Measurements from ENCODE around the gene TTLL10.

Gene TTLL10

GRCh38 chr1:1206376-1206965 lies 32.8 kb downstream of the TTLL10 start, which contains the start of gene TNFRSF18:
TNFRSF18 (minus strand) TSS chr1:1206592; CDS start chr1:1206571, 21 bp downstream.
- no peak for DNase-seq (ENCODE audit: low read depth)

GRCh38 chr1:1206966-1207531 lies 33.4 kb downstream of the TTLL10 start:
- no peak for DNase-seq (ENCODE audit: low read depth)

- no peak for DNase-seq (ENCODE audit: low read depth)
Measured at GRCh38 chr1:1207571-1207892, 33.9 kb downstream of the TTLL10 start.

GRCh38 chr1:1208713-1209433 lies 35.2 kb downstream of the TTLL10 start:
- no peak for DNase-seq (ENCODE audit: low read depth)

- DNase-seq (ENCODE audit: low read depth): no peak
Measured at GRCh38 chr1:1210726-1211540, 37.3 kb downstream of the TTLL10 start.

GRCh38 chr1:1211541-1212441 lies 38.1 kb downstream of the TTLL10 start:
- no peak for DNase-seq (ENCODE audit: low read depth)

- DNase-seq (ENCODE audit: low read depth): no peak
Measured at GRCh38 chr1:1212780-1213344, 39.2 kb downstream of the TTLL10 start.

- DNase-seq (ENCODE audit: low read depth): no peak
Measured at GRCh38 chr1:1213345-1214265, 39.9 kb downstream of the TTLL10 start, which contains the start of gene TNFRSF4. TNFRSF4 (minus strand) TSS chr1:1214153; CDS start chr1:1214127, 26 bp downstream.

GRCh38 chr1:1215080-1215676 lies 41.5 kb downstream of the TTLL10 start:
- DNase-seq (ENCODE audit: low read depth): no peak

- DNase-seq (ENCODE audit: low read depth): no peak
Measured at GRCh38 chr1:1215881-1216605, 42.4 kb downstream of the TTLL10 start.

GRCh38 chr1:1216770-1217620 lies 43.3 kb downstream of the TTLL10 start:
- no peak for DNase-seq (ENCODE audit: low read depth)

GRCh38 chr1:1217621-1218523 lies 44.2 kb downstream of the TTLL10 start:
- no peak for DNase-seq (ENCODE audit: low read depth)

- DNase-seq (ENCODE audit: low read depth): no peak
Measured at GRCh38 chr1:1218524-1219200, 45.0 kb downstream of the TTLL10 start.

GRCh38 chr1:1219341-1219740 lies 45.7 kb downstream of the TTLL10 start:
- no peak for DNase-seq (ENCODE audit: low read depth)

GRCh38 chr1:1220197-1220596 lies 46.5 kb downstream of the TTLL10 start:
- no peak for DNase-seq (ENCODE audit: low read depth)

GRCh38 chr1:1221887-1222574 lies 48.4 kb downstream of the TTLL10 start:
- no peak for DNase-seq (ENCODE audit: low read depth)

All from stimulated activated CD8-positive, alpha-beta memory T cell treated with anti-CD3 and anti-CD28 coated beads, Interleukin-7, amount 100 ng/mL, for 24 hours (primary cell).